HEK293 (cell line): Measurements from ENCODE around the gene POLR3B.
A peak's percentile ranks its signal among the peaks of the same experiment; 100 is the strongest.

ENCODE experiments used
- CTCF ChIA-PET: fragments of 350-600 bp; formaldehyde crosslinking; extraction: SDS; loops from one replicate; lab custom pipeline; 2021; ENCODE audit warnings: antibody characterized with exemption; lab: Yijun Ruan, JAX
- POLR2A ChIA-PET: fragments of 300-600 bp; formaldehyde crosslinking; extraction: SDS; loops from one replicate; lab custom pipeline; 2020; ENCODE audit warnings: antibody characterized with exemption, inconsistent platforms; lab: Yijun Ruan, JAX
- H3K27ac ChIP-seq: fragments of 200-500 bp; sonication (Bioruptor generic); 2 replicates; pipeline ENCODE4 v1.5.1; 2014; ENCODE audit warnings: low read depth, low read length, control low read depth, inconsistent platforms; ENCODE audit errors: extremely low read depth
- H3K36me3 ChIP-seq, 2 experiments: fragments of 200-500 bp in 1 of 2; sonication (Bioruptor generic) in 1 of 2; 1 replicate in 1 of 2; 2 replicates in 1 of 2; pipeline ENCODE4 v1.5.1; 2014 to 2017; ENCODE audit warnings: inconsistent platforms in 2 of 2, low read length in 2 of 2; ENCODE audit not compliant: control insufficient read depth in 2 of 2, insufficient read depth in 1 of 2
- H3K4me1 ChIP-seq: fragments of 200-500 bp; sonication (Bioruptor generic); 2 replicates; pipeline ENCODE4 v1.5.1; 2014; ENCODE audit warnings: mild to moderate bottlenecking, low read length, inconsistent platforms; ENCODE audit not compliant: control insufficient read depth, insufficient read depth
- H3K4me3 ChIP-seq: 2 replicates; pipeline ENCODE4 v1.5.1; 2011; ENCODE audit warnings: low read depth, mild to moderate bottlenecking, control low read depth, low read length, moderate library complexity
- H3K9me3 ChIP-seq: fragments of 200-500 bp; sonication (Bioruptor generic); 2 replicates; pipeline ENCODE4 v1.5.1; 2014; ENCODE audit warnings: low read depth, low read length, inconsistent platforms; ENCODE audit not compliant: control insufficient read depth, insufficient read depth
- GLIS1 ChIP-seq: fragments of 450-650 bp; formaldehyde crosslinking; IDR thresholded peaks from 2 replicates; pipeline ENCODE4 v1.5.1; 2016; ENCODE audit warnings: missing biosample characterization, missing genetic modification characterization
- MYNN ChIP-seq: fragments of 450-650 bp; formaldehyde crosslinking; IDR thresholded peaks from 2 replicates; pipeline ENCODE4 v1.5.1; 2016; ENCODE audit warnings: missing biosample characterization, missing genetic modification characterization, borderline replicate concordance
- PRDM1 ChIP-seq: fragments of 450-650 bp; formaldehyde crosslinking; IDR thresholded peaks from 2 replicates; pipeline ENCODE4; 2016; ENCODE audit warnings: missing biosample characterization, missing genetic modification characterization
- PRDM6 ChIP-seq: fragments of 450-650 bp; formaldehyde crosslinking; IDR thresholded peaks from 2 replicates; pipeline ENCODE4 v1.5.1; 2017; ENCODE audit warnings: missing biosample characterization, missing genetic modification characterization
- REPIN1 ChIP-seq: fragments of 450-650 bp; formaldehyde crosslinking; IDR thresholded peaks from 2 replicates; pipeline ENCODE4 v1.5.1; 2017; ENCODE audit warnings: missing biosample characterization, missing genetic modification characterization, low read depth
- TSHZ1 ChIP-seq: fragments of 450-650 bp; formaldehyde crosslinking; IDR thresholded peaks from 2 replicates; pipeline ENCODE4 v1.5.1; 2016; ENCODE audit warnings: missing biosample characterization, missing genetic modification characterization, borderline replicate concordance
- ZNF140 ChIP-seq: fragments of 450-650 bp; formaldehyde crosslinking; IDR thresholded peaks from 2 replicates; pipeline ENCODE4 v1.5.1; 2016; ENCODE audit warnings: missing biosample characterization, missing genetic modification characterization
- ZNF19 ChIP-seq: fragments of 450-650 bp; formaldehyde crosslinking; IDR thresholded peaks from 2 replicates; pipeline ENCODE4; 2016; ENCODE audit warnings: missing biosample characterization, missing genetic modification characterization, low read depth
- ZNF221 ChIP-seq: fragments of 450-650 bp; formaldehyde crosslinking; IDR thresholded peaks from 2 replicates; pipeline ENCODE4 v1.5.1; 2017; ENCODE audit warnings: missing biosample characterization, missing genetic modification characterization, borderline replicate concordance
- ZNF239 ChIP-seq: fragments of 450-650 bp; formaldehyde crosslinking; IDR thresholded peaks from 2 replicates; pipeline ENCODE4 v1.5.1; 2016; ENCODE audit warnings: missing biosample characterization, missing genetic modification characterization
- ZNF266 ChIP-seq: fragments of 450-650 bp; formaldehyde crosslinking; IDR thresholded peaks from 2 replicates; pipeline ENCODE4 v1.5.1; 2016; ENCODE audit warnings: missing biosample characterization, missing genetic modification characterization, low read depth
- ZNF354C ChIP-seq: fragments of 450-650 bp; formaldehyde crosslinking; IDR thresholded peaks from 2 replicates; pipeline ENCODE4 v1.5.1; 2016; ENCODE audit warnings: missing biosample characterization, missing genetic modification characterization, low read depth, borderline replicate concordance
- ZNF571 ChIP-seq: fragments of 450-650 bp; formaldehyde crosslinking; IDR thresholded peaks from 2 replicates; pipeline ENCODE4 v1.5.0; 2017; ENCODE audit warnings: missing biosample characterization, missing genetic modification characterization
- ZNF785 ChIP-seq: fragments of 450-650 bp; formaldehyde crosslinking; IDR thresholded peaks from 2 replicates; pipeline ENCODE4 v1.5.1; 2016; ENCODE audit warnings: missing biosample characterization, missing genetic modification characterization
- ZSCAN16 ChIP-seq: fragments of 450-650 bp; formaldehyde crosslinking; IDR thresholded peaks from 2 replicates; pipeline ENCODE4 v1.5.1; 2016; ENCODE audit warnings: missing biosample characterization, missing genetic modification characterization
- ZSCAN30 ChIP-seq: fragments of 450-650 bp; IDR thresholded peaks from 2 replicates; pipeline ENCODE4 v1.5.1; 2018; ENCODE audit warnings: missing biosample characterization, mild to moderate bottlenecking, missing genetic modification characterization, moderate library complexity
- TF ChIP-seq, protein P1 (sequence below): fragments of 450-650 bp; formaldehyde crosslinking; IDR thresholded peaks from 2 replicates; pipeline ENCODE4 v1.5.1; 2017; ENCODE audit warnings: missing biosample characterization, missing genetic modification characterization

POLR3B gene

GRCh38 chr12:106323537-106323936, 34.0 kb upstream of the POLR3B start (continued):
- TF ChIP-seq, protein P1, sequence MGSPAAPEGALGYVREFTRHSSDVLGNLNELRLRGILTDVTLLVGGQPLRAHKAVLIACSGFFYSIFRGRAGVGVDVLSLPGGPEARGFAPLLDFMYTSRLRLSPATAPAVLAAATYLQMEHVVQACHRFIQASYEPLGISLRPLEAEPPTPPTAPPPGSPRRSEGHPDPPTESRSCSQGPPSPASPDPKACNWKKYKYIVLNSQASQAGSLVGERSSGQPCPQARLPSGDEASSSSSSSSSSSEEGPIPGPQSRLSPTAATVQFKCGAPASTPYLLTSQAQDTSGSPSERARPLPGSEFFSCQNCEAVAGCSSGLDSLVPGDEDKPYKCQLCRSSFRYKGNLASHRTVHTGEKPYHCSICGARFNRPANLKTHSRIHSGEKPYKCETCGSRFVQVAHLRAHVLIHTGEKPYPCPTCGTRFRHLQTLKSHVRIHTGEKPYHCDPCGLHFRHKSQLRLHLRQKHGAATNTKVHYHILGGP (tag by site-specific recombination): no peak
- no peak for TF ChIP-seq GLIS1

GRCh38 chr12:106327309-106327869, 30.2 kb upstream of the POLR3B start:
- POLR2A ChIA-PET: no interaction called here
- Histone ChIP-seq H3K9me3 (no peaks in the 10 kb centered on the region), H3K36me3 (peaks cover 5 to 46% of the 10 kb centered on the region in 2 experiments; a peak in 1 of 3 replicates), H3K27ac (no peak overlapping the region), H3K4me3 (no peak overlapping the region), H3K4me1 (no peaks in the 10 kb centered on the region)
- CTCF ChIA-PET: interaction anchor here (0.6 to 1.0 kb wide), 2 partner anchors 79 to 100 kb away, joined by 3 read pairs; no protein-coding TSS in a partner anchor
- TF ChIP-seq ZNF354C (tag by site-specific recombination) (no peak), ZNF221 (tag by site-specific recombination) (no peak), PRDM6 (no peak), MYNN (peak; percentile 75), ZNF785 (tag by site-specific recombination) (no peak), ZNF19 (tag by site-specific recombination) (no peak), ZSCAN16 (tag by site-specific recombination) (no peak), ZNF266 (tag by site-specific recombination) (no peak)

- TF ChIP-seq ZNF571 (tag by site-specific recombination) (no peak), PRDM1 (0 out of 2 replicates have a peak, but pooled peaks have one; percentile 42), TSHZ1 (no peak), REPIN1 (no peak), ZSCAN30 (tag by site-specific recombination) (no peak), ZNF140 (tag by site-specific recombination) (no peak), ZNF239 (tag by site-specific recombination) (no peak)
- ChIA-PET CTCF (interaction anchor here (0.6 to 0.7 kb wide), 2 partner anchors 26 to 101 kb away, joined by 3 read pairs; partner anchors contain the start of gene TCP11L2), POLR2A (no interaction called here)
- Histone ChIP-seq H3K36me3 (peaks cover 5 to 40% of the 10 kb centered on the region in 2 experiments; a peak in 1 of 3 replicates), H3K4me3 (no peak overlapping the region), H3K9me3 (no peaks in the 10 kb centered on the region), H3K4me1 (no peaks in the 10 kb centered on the region), H3K27ac (no peak overlapping the region)
These were observed 28.8 kb upstream of the POLR3B start for GRCh38 chr12:106328735-106329134.
